IMR-90 (cell line): ENCODE results near the gene ERP27. TPM values are rescaled to one million over a fixed set of nuclear protein-coding genes. Genes with fewer than 3 reads are reported as not detected.

Experiments used
- ATAC-seq: fragments of 200-7000 bp; cut with Tn5 transposase; 2 replicates; pipeline ENCODE4 v1.9.1; 2020; ENCODE audit warnings: low read depth, mild to moderate bottlenecking, moderate library complexity
- BruUV-seq: library from RNA; stranded (reverse); fragments of 400-500 nt; replicated peaks from 2 replicates; lab custom pipeline; 2021; lab: Mats Ljungman, UMichigan
- CTCF ChIA-PET: fragments of 300-600 bp; formaldehyde crosslinking; extraction: SDS; loops from one replicate; lab custom pipeline; 2021; ENCODE audit warnings: antibody characterized with exemption; lab: Yijun Ruan, JAX
- POLR2A ChIA-PET: fragments of 300-600 bp; sonication (Branson Sonifier 250); formaldehyde crosslinking; loops from one replicate; lab custom pipeline; 2022; ENCODE audit warnings: antibody characterized with exemption; ENCODE audit not compliant: unreplicated experiment; lab: Charles Lee
- DNase-seq: peaks from one replicate; pipeline ENCODE4 v3.0.0; 2013
- H2AFZ ChIP-seq: replicated peaks from 2 replicates; pipeline ENCODE3; 2013; ENCODE audit warnings: low read length, mild to moderate bottlenecking; ENCODE audit not compliant: poor library complexity
- H2AK5ac ChIP-seq: 2 replicates; pipeline ENCODE4 v1.6.1; 2013; ENCODE audit warnings: low read depth, low read length, inconsistent platforms
- H2AK9ac ChIP-seq: replicated peaks from 2 replicates; pipeline ENCODE3; 2013; ENCODE audit warnings: mild to moderate bottlenecking, low read depth, low read length, moderate library complexity; ENCODE audit not compliant: poor library complexity
- H2BK120ac ChIP-seq: 2 replicates; pipeline ENCODE4 v1.6.1; 2013; ENCODE audit warnings: low read depth, low read length, inconsistent platforms
- H2BK15ac ChIP-seq: 3 replicates; pipeline ENCODE4 v1.6.1; 2013; ENCODE audit warnings: low read depth, low read length, inconsistent platforms
- H2BK20ac ChIP-seq: 2 replicates; pipeline ENCODE4 v1.6.1; 2013; ENCODE audit warnings: low read depth, mild to moderate bottlenecking, inconsistent platforms, low read length, moderate library complexity
- H2BK5ac ChIP-seq: 2 replicates; pipeline ENCODE4 v1.6.1; 2013; ENCODE audit warnings: mild to moderate bottlenecking, low read depth, low read length, inconsistent platforms; ENCODE audit not compliant: poor library complexity, severe bottlenecking
- H3K14ac ChIP-seq: replicated peaks from 2 replicates; pipeline ENCODE4 v1.6.1; 2013; ENCODE audit warnings: low read depth, low read length, inconsistent platforms
- H3K18ac ChIP-seq: 2 replicates; pipeline ENCODE4 v1.6.1; 2013; ENCODE audit warnings: low read depth, low read length, control low read depth
- H3K23ac ChIP-seq: 2 replicates; pipeline ENCODE4 v1.6.1; 2013; ENCODE audit warnings: low read depth, low read length, inconsistent platforms
- H3K27ac ChIP-seq: 2 replicates; pipeline ENCODE4 v1.5.1; 2013; ENCODE audit warnings: mild to moderate bottlenecking, control low read depth, low read length; ENCODE audit not compliant: insufficient read depth
- H3K27me3 ChIP-seq: 2 replicates; pipeline ENCODE4 v1.6.1; 2013; ENCODE audit warnings: low read length; ENCODE audit not compliant: control insufficient read depth, insufficient read depth
- H3K36me3 ChIP-seq: 2 replicates; pipeline ENCODE4 v1.6.1; 2013; ENCODE audit warnings: low read length, mixed read lengths; ENCODE audit not compliant: control insufficient read depth, insufficient read depth
- H3K4ac ChIP-seq: 2 replicates; pipeline ENCODE4 v1.6.1; 2013; ENCODE audit warnings: low read depth, low read length, inconsistent platforms
- H3K4me1 ChIP-seq: 2 replicates; pipeline ENCODE4 v1.6.1; 2013; ENCODE audit warnings: low read length, mixed read lengths; ENCODE audit not compliant: control insufficient read depth, insufficient read depth
- H3K4me2 ChIP-seq: 2 replicates; pipeline ENCODE4 v1.6.1; 2013; ENCODE audit warnings: low read depth, mild to moderate bottlenecking, control low read depth, low read length, moderate library complexity
- H3K4me3 ChIP-seq: 2 replicates; pipeline ENCODE4 v1.5.1; 2013; ENCODE audit warnings: low read depth, mild to moderate bottlenecking, control low read depth, low read length, moderate library complexity; ENCODE audit not compliant: insufficient read depth
- H3K56ac ChIP-seq: 2 replicates; pipeline ENCODE4 v1.6.1; 2013; ENCODE audit warnings: low read length, inconsistent platforms; ENCODE audit not compliant: insufficient read depth; ENCODE audit errors: extremely low read depth
- H3K79me1 ChIP-seq, 2 experiments: 2 replicates each; pipeline ENCODE4 v1.6.1; 2013; ENCODE audit warnings: low read length in 2 of 2, inconsistent platforms in 1 of 2, low read depth in 1 of 2
- H3K9ac ChIP-seq: 2 replicates; pipeline ENCODE4 v1.6.1; 2013; ENCODE audit warnings: low read depth, low read length, control low read depth
- H3K9me1 ChIP-seq: 2 replicates; pipeline ENCODE4 v1.6.1; 2013; ENCODE audit warnings: low read length, inconsistent platforms; ENCODE audit not compliant: insufficient read depth
- H3K9me3 ChIP-seq: 2 replicates; pipeline ENCODE4 v1.6.1; 2013; ENCODE audit warnings: low read length; ENCODE audit not compliant: control insufficient read depth, insufficient read depth
- H4K20me1 ChIP-seq: 2 replicates; pipeline ENCODE4 v1.6.1; 2013; ENCODE audit warnings: low read length, inconsistent platforms; ENCODE audit not compliant: insufficient read depth
- H4K5ac ChIP-seq: 2 replicates; pipeline ENCODE4 v1.6.1; 2013; ENCODE audit warnings: mild to moderate bottlenecking, low read depth, low read length, control low read depth
- H4K8ac ChIP-seq, 2 experiments: 2 replicates each; pipeline ENCODE4 v1.6.1; 2013; ENCODE audit warnings: low read depth in 2 of 2, low read length in 2 of 2, control low read depth in 1 of 2, inconsistent platforms in 1 of 2
- H4K91ac ChIP-seq: 2 replicates; pipeline ENCODE4 v1.6.1; 2013; ENCODE audit warnings: low read depth, low read length, inconsistent platforms; ENCODE audit not compliant: insufficient read depth
- BHLHE40 ChIP-seq: fragments of 150-350 bp; IDR thresholded peaks from 2 replicates; pipeline ENCODE4 v1.6.1; 2016; ENCODE audit warnings: mild to moderate bottlenecking, low read depth, low read length
- CEBPB ChIP-seq: IDR thresholded peaks from 2 replicates; pipeline ENCODE4 v1.6.1; 2012; ENCODE audit warnings: low read depth, low read length, improper control_type of control experiment
- CHD1 ChIP-seq: IDR thresholded peaks from 2 replicates; pipeline ENCODE4 v1.6.1; 2012; ENCODE audit warnings: low read depth, low read length, improper control_type of control experiment
- ELK1 ChIP-seq: fragments of 150-350 bp; IDR thresholded peaks from 2 replicates; pipeline ENCODE4 v1.6.1; 2016; ENCODE audit warnings: low read depth, mild to moderate bottlenecking, low read length, moderate library complexity, borderline replicate concordance
- FOS ChIP-seq: fragments of 150-350 bp; IDR thresholded peaks from 2 replicates; pipeline ENCODE4 v1.6.1; 2016; ENCODE audit warnings: low read depth, low read length
- MAFK ChIP-seq: IDR thresholded peaks from 2 replicates; pipeline ENCODE4 v1.6.1; 2012; ENCODE audit warnings: low read depth, low read length, improper control_type of control experiment
- MAZ ChIP-seq: IDR thresholded peaks from 2 replicates; pipeline ENCODE4 v1.6.1; 2012; ENCODE audit warnings: low read depth, mild to moderate bottlenecking, low read length, improper control_type of control experiment, moderate library complexity, borderline replicate concordance
- MXI1 ChIP-seq: IDR thresholded peaks from 2 replicates; pipeline ENCODE4 v1.6.1; 2012; ENCODE audit warnings: low read depth, mild to moderate bottlenecking, low read length, moderate library complexity, borderline replicate concordance
- NFE2L2 ChIP-seq: fragments of 150-350 bp; IDR thresholded peaks from 2 replicates; pipeline ENCODE4 v1.6.1; 2016; ENCODE audit warnings: low read depth, mild to moderate bottlenecking, low read length
- POLR2A ChIP-seq: IDR thresholded peaks from 2 replicates; pipeline ENCODE4 v1.6.1; 2012; ENCODE audit warnings: mild to moderate bottlenecking, low read depth, low read length
- RAD21 ChIP-seq: IDR thresholded peaks from 2 replicates; pipeline ENCODE4 v1.6.1; 2012; ENCODE audit warnings: low read length, improper control_type of control experiment
- RCOR1 ChIP-seq: IDR thresholded peaks from 2 replicates; pipeline ENCODE4 v1.6.1; 2012; ENCODE audit warnings: mild to moderate bottlenecking, low read length, improper control_type of control experiment; ENCODE audit not compliant: insufficient replicate concordance
- RFX5 ChIP-seq: IDR thresholded peaks from 2 replicates; pipeline ENCODE4 v1.8.0; 2012; ENCODE audit warnings: low read depth, mild to moderate bottlenecking, low read length, moderate library complexity
- WGBS, 2 experiments: methylation state at CpG; one replicate each; pipeline versions ENCODE4 v1.1.5 to v1.1.7; 2013; ENCODE audit warnings: missing lambda C conversion rate in 2 of 2; ENCODE audit not compliant: insufficient read length in 1 of 2; ENCODE audit errors: extremely low coverage in 2 of 2; 5-methylcytosine and 5-hydroxymethylcytosine counted together
- dilution Hi-C: fragments of 300-500 bp; cut with HindIII; formaldehyde crosslinking; loops from one replicate; pipeline ENCODE4 v1.14.3; 2018; ENCODE audit warnings: low sequenced_read_pairs; ENCODE audit not compliant: unreplicated experiment
- in situ Hi-C: fragments of 300-500 bp; cut with MboI; formaldehyde crosslinking; loops from 3 replicates; pipeline ENCODE4 v1.14.3; 2019; ENCODE audit warnings: low sequenced_read_pairs, inconsistent platforms, mixed read lengths
- intact Hi-C: fragments of 100-400 bp; cut with micrococcal nuclease; formaldehyde crosslinking; loops from 2 replicates; pipeline ENCODE4 v1.10.0; 2022
- polyA plus RNA-seq, 3 experiments: library from polyadenylated mRNA; depleted of rRNA; stranded (reverse); fragments of >200 nt; gene quantifications; 2 replicates each; pipeline ENCODE4 v1.2.3, GENCODE V29; 2012; ENCODE audit warnings: low replicate concordance in 1 of 3
- total RNA-seq: library from RNA; depleted of rRNA; stranded (reverse); fragments of >200 nt; gene quantifications from 2 replicates; pipeline ENCODE4 v1.2.3, GENCODE V29; 2012
- TF ChIP-seq, protein P1 (sequence below): conservative IDR thresholded peaks from 2 replicates; pipeline ENCODE4 v1.5.1; 2012; ENCODE audit warnings: mild to moderate bottlenecking, low read depth, low read length, improper control_type of control experiment

Gene ERP27
- total and polyA plus RNA-seq, 2 of the 4 experiments (the other 2 are of a cell fraction): not detected

DNA sequence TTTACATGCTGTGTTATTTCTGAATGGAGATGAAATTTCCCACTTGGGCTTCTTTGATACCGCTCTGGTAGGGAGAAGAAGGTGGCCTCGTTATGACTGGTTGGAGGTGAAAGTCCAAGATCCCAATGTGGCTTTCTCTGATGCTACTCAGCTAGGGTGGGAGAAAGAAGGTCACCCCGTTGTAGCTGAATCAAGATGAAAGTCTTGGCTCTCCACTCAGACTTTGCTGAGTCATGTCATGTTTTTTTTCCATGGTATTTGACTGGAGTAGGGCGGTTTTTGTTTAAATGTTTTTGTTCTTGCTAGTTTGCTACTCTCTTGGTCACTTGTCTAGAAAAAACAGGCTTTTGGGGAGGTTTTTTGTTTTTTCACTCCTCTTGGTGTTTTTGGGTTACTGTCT is 32.1 kb upstream of the ERP27 start:
- Histone ChIP-seq H3K9me1 (no peaks in the 10 kb centered on the region), H2AK9ac (no peak overlapping the region), H3K56ac (no peak overlapping the region), H4K8ac (peak overlapping the region in 1 of 2 experiments; percentile 68; a peak in 2 of 4 replicates), H2AFZ (peak overlapping the region; percentile 60), H2BK20ac (peak overlapping the region; percentile 46; the same call in 1 of the 2 replicates), H3K4me2 (no peak overlapping the region), H2AK5ac (no peak overlapping the region), H3K36me3 (no peaks in the 10 kb centered on the region), H3K18ac (no peak overlapping the region; the same call in 1 of the 2 replicates), H3K14ac (0 out of 2 replicates have a peak overlapping the region, but pooled peaks have one; percentile 12), H3K4ac (no peak overlapping the region), H3K9ac (no peak overlapping the region), H2BK15ac (no peak overlapping the region), H3K4me1 (no peaks in the 10 kb centered on the region; the same call in 1 of the 2 replicates), H3K27me3 (no peaks in the 10 kb centered on the region), H2BK120ac (peak overlapping the region; percentile 60), H3K4me3 (no peak overlapping the region), H3K9me3 (no peaks in the 10 kb centered on the region), H3K23ac (no peak overlapping the region), H3K79me1 (no peaks in the 10 kb centered on the region), H2BK5ac (no peak overlapping the region), H4K91ac (no peak overlapping the region), H3K27ac (no peak overlapping the region), H4K5ac (no peak overlapping the region; the same call in 1 of the 2 replicates), H4K20me1 (no peaks in the 10 kb centered on the region)
- in situ Hi-C loops: no loop called here
- DNase-seq: peak; percentile 44
- intact Hi-C loops: no loop called here
- TF ChIP-seq BHLHE40 (no peak), CEBPB (no peak), NFE2L2 (peak; percentile 87), RFX5 (no peak), MXI1 (no peak), MAZ (no peak), MAFK (peak; percentile 50), RCOR1 (no peak), POLR2A (no peak), FOS (no peak), ELK1 (no peak), RAD21 (no peak), CHD1 (no peak)
- TF ChIP-seq, protein P1, sequence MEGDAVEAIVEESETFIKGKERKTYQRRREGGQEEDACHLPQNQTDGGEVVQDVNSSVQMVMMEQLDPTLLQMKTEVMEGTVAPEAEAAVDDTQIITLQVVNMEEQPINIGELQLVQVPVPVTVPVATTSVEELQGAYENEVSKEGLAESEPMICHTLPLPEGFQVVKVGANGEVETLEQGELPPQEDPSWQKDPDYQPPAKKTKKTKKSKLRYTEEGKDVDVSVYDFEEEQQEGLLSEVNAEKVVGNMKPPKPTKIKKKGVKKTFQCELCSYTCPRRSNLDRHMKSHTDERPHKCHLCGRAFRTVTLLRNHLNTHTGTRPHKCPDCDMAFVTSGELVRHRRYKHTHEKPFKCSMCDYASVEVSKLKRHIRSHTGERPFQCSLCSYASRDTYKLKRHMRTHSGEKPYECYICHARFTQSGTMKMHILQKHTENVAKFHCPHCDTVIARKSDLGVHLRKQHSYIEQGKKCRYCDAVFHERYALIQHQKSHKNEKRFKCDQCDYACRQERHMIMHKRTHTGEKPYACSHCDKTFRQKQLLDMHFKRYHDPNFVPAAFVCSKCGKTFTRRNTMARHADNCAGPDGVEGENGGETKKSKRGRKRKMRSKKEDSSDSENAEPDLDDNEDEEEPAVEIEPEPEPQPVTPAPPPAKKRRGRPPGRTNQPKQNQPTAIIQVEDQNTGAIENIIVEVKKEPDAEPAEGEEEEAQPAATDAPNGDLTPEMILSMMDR: no peak
- no TSS peak for BruUV-seq
- CTCF ChIA-PET: no interaction called here
- dilution Hi-C loops: no loop called here
- no CpG with 5 or more reads among the region's 4 CpGs for WGBS, 2 experiments
- peak; percentile 60; the same call in 1 of the 2 replicates for ATAC-seq
- POLR2A ChIA-PET: no interaction called here
